ENCODE measurements around the gene KLHL17.
"Not testable (repeated sequence)": the region's sequence is repeated elsewhere in the genome, so short reads cannot be mapped to it uniquely, and the experiment has no call there.

The KLHL17 gene

DNA sequence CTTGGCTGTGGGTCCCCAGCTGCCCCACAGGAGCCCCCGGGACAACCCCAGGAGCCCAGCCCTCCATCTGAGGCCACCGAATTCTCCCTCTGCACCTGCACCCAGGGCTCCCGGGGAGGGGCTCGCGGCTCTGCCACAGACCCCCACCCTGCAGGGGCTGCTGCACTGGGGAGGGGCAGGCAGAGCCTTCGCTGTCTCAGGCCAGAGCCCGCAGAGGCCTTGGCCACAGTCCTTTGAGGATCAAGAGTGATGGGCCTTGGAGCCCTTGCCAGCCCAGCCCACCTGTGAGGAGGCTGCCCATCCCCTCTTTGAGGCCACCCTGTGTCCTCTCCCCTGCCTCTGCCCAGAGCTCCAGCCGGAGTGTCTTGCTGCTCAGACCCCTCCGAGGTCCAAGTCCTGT lies 15.0 kb downstream of the KLHL17 start:
- no peaks in the 10 kb centered on the region for H3K9me3 ChIP-seq (ENCODE audit: insufficient read depth, low read depth, low read length)
- no peak overlapping the region for H3K27ac ChIP-seq (ENCODE audit: low read depth, low read length)
- H3K27me3 ChIP-seq (ENCODE audit: insufficient read depth, low read length): peaks cover 15% of the 10 kb centered on the region
- no peaks in the 10 kb centered on the region for H3K36me3 ChIP-seq (ENCODE audit: insufficient read depth, low read length)
- no peak overlapping the region for H3K9ac ChIP-seq (ENCODE audit: low read depth, low read length)
- H3K4me3 ChIP-seq (ENCODE audit: low read length): no peak overlapping the region
- H3K4me1 ChIP-seq (ENCODE audit: insufficient read depth, low read length): no peaks in the 10 kb centered on the region
- 80% methylated on average over 9 of the region's 9 CpGs for WGBS

DNA sequence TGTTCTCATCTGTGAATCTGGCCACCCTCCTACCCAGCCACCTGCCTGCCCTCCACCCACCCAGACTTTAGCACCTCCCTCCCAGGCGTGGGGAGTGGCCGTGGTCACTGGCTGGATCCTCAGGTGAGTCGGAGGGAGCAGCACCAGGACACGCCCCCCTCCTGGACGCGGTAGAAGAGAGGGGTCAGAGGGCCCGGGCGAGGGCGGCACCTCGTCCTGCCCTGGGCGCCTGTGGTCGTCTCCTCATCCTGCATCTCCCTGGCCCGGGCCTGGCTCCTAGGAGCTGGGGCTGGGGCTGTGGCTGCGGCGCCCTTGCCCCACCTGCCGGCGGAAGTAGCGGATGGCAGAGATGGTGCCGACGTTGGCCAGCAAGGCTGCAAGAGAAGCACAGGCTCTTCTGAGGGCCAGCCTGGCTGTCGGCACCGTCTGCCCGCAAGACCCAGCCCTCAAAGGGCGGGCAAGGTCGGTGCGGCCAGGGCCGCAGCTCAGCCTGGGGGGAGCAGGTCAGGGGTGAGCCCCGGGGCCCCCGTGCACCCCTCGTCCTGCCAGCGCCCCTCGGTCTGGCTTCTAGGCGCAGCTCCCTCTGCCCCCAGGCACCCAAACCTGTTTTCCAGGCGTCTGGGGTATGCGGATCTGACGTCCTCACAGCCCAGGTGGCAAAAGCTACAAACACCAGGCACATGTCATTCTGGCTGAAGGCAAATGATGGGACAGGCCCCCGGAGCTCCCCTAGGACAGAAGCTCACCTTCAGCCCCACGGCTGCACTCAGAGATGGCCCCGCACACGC lies 15.7 kb downstream of the KLHL17 start:
- Histone ChIP-seq H3K27ac (ENCODE audit: low read depth, low read length) (no peak overlapping the region), H3K9ac (ENCODE audit: low read depth, low read length) (no peak overlapping the region), H3K27me3 (ENCODE audit: insufficient read depth, low read length) (peaks cover 15% of the 10 kb centered on the region), H3K36me3 (ENCODE audit: insufficient read depth, low read length) (no peaks in the 10 kb centered on the region), H3K4me3 (ENCODE audit: low read length) (peak overlapping the region; percentile 32; the same call in 1 of the 2 replicates), H3K4me1 (ENCODE audit: insufficient read depth, low read length) (no peaks in the 10 kb centered on the region), H3K9me3 (ENCODE audit: insufficient read depth, low read depth, low read length) (no peaks in the 10 kb centered on the region)
- 18% methylated on average over 40 of the region's 40 CpGs for WGBS

- H3K4me1 ChIP-seq (ENCODE audit: insufficient read depth, low read length); H3K4me3 ChIP-seq (ENCODE audit: low read length); H3K9ac ChIP-seq (ENCODE audit: low read depth, low read length); H3K27ac ChIP-seq (ENCODE audit: low read depth, low read length); H3K9me3 ChIP-seq (ENCODE audit: insufficient read depth, low read depth, low read length); H3K36me3 ChIP-seq (ENCODE audit: insufficient read depth, low read length): not testable (repeated sequence)
- WGBS: no CpG with 5 or more reads among the region's 39 CpGs
- peaks cover 21% of the 10 kb centered on the region for H3K27me3 ChIP-seq (ENCODE audit: insufficient read depth, low read length)
Measured at GRCh38 chr1:976791-977190, 16.4 kb downstream of the KLHL17 start.

- Histone ChIP-seq H3K27me3 (ENCODE audit: insufficient read depth, low read length) (peaks cover 33% of the 10 kb centered on the region), H3K4me3 (ENCODE audit: low read length) (no peak overlapping the region), H3K4me1 (ENCODE audit: insufficient read depth, low read length) (no peaks in the 10 kb centered on the region), H3K9me3 (ENCODE audit: insufficient read depth, low read depth, low read length) (no peaks in the 10 kb centered on the region), H3K36me3 (ENCODE audit: insufficient read depth, low read length) (no peaks in the 10 kb centered on the region), H3K9ac (ENCODE audit: low read depth, low read length) (no peak overlapping the region), H3K27ac (ENCODE audit: low read depth, low read length) (no peak overlapping the region)
- 91% methylated on average over 44 of the region's 44 CpGs for WGBS
Measured at GRCh38 chr1:978069-978834, 17.9 kb downstream of the KLHL17 start.

DNA sequence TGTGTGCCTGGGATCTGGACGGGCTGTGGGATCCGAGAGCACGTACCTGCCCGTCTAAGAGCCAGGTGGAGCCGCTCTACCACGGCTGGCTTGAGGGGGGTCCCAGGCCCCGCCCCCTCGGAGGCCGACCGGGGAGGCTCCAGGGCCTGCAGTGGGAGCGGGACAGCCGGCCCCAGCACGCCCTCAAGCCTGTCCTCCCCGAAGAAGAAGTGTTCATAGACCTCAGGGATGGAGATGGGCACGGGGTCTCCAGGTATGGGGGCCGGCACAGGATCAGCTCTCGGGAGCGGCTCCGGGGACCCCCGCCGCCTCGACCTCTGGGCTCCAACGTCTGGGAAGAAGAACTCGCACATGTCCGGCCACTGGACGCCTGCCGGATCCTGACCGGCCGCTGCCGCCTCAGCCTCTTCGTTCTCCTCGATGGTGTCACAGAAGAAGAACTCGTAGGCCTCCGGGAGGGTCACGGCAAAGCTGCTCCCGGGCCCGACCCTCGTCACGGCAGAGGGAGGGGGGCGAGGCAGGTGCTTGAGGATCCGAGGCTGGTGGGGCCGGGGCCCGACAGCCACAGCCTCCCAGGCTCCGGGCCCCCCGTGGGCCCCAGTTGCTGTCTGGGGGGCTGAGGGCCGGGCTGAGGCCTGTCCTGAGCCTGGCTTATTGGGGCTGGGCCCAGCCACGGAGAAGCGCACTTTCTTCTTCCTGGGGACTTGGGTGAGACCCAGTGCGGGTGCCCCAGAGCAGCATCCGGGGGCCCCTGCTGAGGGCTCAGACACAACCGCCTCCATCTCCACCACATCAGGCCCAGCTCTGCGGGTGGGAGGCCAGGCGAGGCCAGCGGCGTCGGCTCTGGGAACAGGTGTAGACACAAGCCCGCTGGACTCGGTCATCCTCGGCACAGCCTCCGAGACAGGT lies 18.7 kb downstream of the KLHL17 start:
- 91% methylated on average over 60 of the region's 60 CpGs for WGBS
- Histone ChIP-seq H3K4me1 (ENCODE audit: insufficient read depth, low read length) (no peaks in the 10 kb centered on the region), H3K27ac (ENCODE audit: low read depth, low read length) (no peak overlapping the region), H3K9ac (ENCODE audit: low read depth, low read length) (no peak overlapping the region), H3K4me3 (ENCODE audit: low read length) (no peak overlapping the region), H3K27me3 (ENCODE audit: insufficient read depth, low read length) (peaks cover 38% of the 10 kb centered on the region), H3K9me3 (ENCODE audit: insufficient read depth, low read depth, low read length) (no peaks in the 10 kb centered on the region), H3K36me3 (ENCODE audit: insufficient read depth, low read length) (no peaks in the 10 kb centered on the region)

- H3K27ac ChIP-seq (ENCODE audit: low read depth, low read length): no peak overlapping the region
- no peaks in the 10 kb centered on the region for H3K4me1 ChIP-seq (ENCODE audit: insufficient read depth, low read length)
- no peak overlapping the region for H3K9ac ChIP-seq (ENCODE audit: low read depth, low read length)
- H3K36me3 ChIP-seq (ENCODE audit: insufficient read depth, low read length): no peaks in the 10 kb centered on the region
- H3K27me3 ChIP-seq (ENCODE audit: insufficient read depth, low read length): peaks cover 40% of the 10 kb centered on the region
- WGBS: 93% methylated on average over 9 of the region's 9 CpGs
- H3K9me3 ChIP-seq (ENCODE audit: insufficient read depth, low read depth, low read length): no peaks in the 10 kb centered on the region
- no peak overlapping the region for H3K4me3 ChIP-seq (ENCODE audit: low read length)
Measured at GRCh38 chr1:979744-980072, 19.3 kb downstream of the KLHL17 start.

- Histone ChIP-seq H3K4me1 (ENCODE audit: insufficient read depth, low read length) (no peaks in the 10 kb centered on the region), H3K36me3 (ENCODE audit: insufficient read depth, low read length) (no peaks in the 10 kb centered on the region), H3K27ac (ENCODE audit: low read depth, low read length) (no peak overlapping the region), H3K9ac (ENCODE audit: low read depth, low read length) (no peak overlapping the region), H3K9me3 (ENCODE audit: insufficient read depth, low read depth, low read length) (no peaks in the 10 kb centered on the region), H3K4me3 (ENCODE audit: low read length) (no peak overlapping the region), H3K27me3 (ENCODE audit: insufficient read depth, low read length) (peaks cover 45% of the 10 kb centered on the region)
- 90% methylated on average over 13 of the region's 13 CpGs for WGBS
Measured at GRCh38 chr1:980137-980571, 19.8 kb downstream of the KLHL17 start.

- Histone ChIP-seq H3K27ac (ENCODE audit: low read depth, low read length) (no peak overlapping the region), H3K27me3 (ENCODE audit: insufficient read depth, low read length) (peaks cover 47% of the 10 kb centered on the region), H3K4me3 (ENCODE audit: low read length) (no peak overlapping the region), H3K9ac (ENCODE audit: low read depth, low read length) (no peak overlapping the region), H3K36me3 (ENCODE audit: insufficient read depth, low read length) (no peaks in the 10 kb centered on the region), H3K4me1 (ENCODE audit: insufficient read depth, low read length) (no peaks in the 10 kb centered on the region), H3K9me3 (ENCODE audit: insufficient read depth, low read depth, low read length) (no peaks in the 10 kb centered on the region)
- 90% methylated on average over 35 of the region's 35 CpGs for WGBS
Measured at GRCh38 chr1:980602-981395, 20.4 kb downstream of the KLHL17 start.

- Histone ChIP-seq H3K4me3 (ENCODE audit: low read length) (no peak overlapping the region), H3K27ac (ENCODE audit: low read depth, low read length) (no peak overlapping the region), H3K4me1 (ENCODE audit: insufficient read depth, low read length) (no peaks in the 10 kb centered on the region), H3K9me3 (ENCODE audit: insufficient read depth, low read depth, low read length) (no peaks in the 10 kb centered on the region), H3K36me3 (ENCODE audit: insufficient read depth, low read length) (no peaks in the 10 kb centered on the region), H3K27me3 (ENCODE audit: insufficient read depth, low read length) (peaks cover 47% of the 10 kb centered on the region), H3K9ac (ENCODE audit: low read depth, low read length) (no peak overlapping the region)
- WGBS: 79% methylated on average over 21 of the region's 21 CpGs
Measured at GRCh38 chr1:981491-981954, 21.1 kb downstream of the KLHL17 start.

DNA sequence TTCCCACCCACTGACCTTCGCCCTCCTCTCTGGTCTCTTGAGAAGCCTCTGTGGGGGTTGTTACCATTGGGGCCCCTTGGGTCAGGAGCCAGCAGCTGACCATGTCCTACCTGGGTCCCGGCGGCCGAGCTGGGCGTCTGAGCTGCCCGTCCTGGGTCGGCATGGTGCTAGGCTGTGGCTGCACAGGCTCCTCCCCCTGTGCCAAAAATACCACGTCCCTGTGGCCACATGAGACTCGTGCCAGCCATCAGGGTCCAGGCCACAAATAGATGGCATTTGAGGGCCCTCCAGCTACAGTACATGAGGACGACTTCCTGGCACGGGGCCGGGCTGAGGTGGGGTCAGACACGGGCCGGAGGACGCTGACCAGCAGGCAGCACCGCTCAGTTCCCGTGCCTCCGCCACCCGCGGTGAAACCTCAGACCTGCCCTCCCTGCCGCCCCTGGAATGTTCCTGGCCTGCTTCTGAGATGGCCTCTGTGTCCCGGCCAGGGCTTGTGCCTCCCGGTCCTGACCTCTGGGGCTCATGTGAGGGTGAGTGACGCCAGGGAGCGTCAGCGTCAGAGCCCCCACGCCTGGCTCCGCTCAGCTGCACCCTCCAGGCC lies 21.7 kb downstream of the KLHL17 start, which contains the start of gene PERM1:
TSS of gene PERM1 (minus strand) at position 139 of the 604 bp plus-strand sequence. CDS start 1,064 bp downstream, outside the sequence.
- H3K27ac ChIP-seq (ENCODE audit: low read depth, low read length): no peak within 1 kb of the TSS
- WGBS: 84% methylated on average over 28 of the region's 28 CpGs
- no peaks in the 10 kb centered on the region for H3K9me3 ChIP-seq (ENCODE audit: insufficient read depth, low read depth, low read length)
- H3K27me3 ChIP-seq (ENCODE audit: insufficient read depth, low read length): peaks cover 49% of the 10 kb centered on the region
- no peaks in the 10 kb centered on the region for H3K4me1 ChIP-seq (ENCODE audit: insufficient read depth, low read length)
- no peak within 1 kb of the TSS for H3K9ac ChIP-seq (ENCODE audit: low read depth, low read length)
- H3K4me3 ChIP-seq (ENCODE audit: low read length): no peak within 1 kb of the TSS
- H3K36me3 ChIP-seq (ENCODE audit: insufficient read depth, low read length): no peaks in the 10 kb centered on the region
